Erythroblast (primary cell): Measurements from ENCODE around the gene NKAIN2.

Experiments used
- GATA1 ChIP-seq: IDR thresholded peaks from 2 replicates; pipeline ENCODE4 v1.6.1; 2011; ENCODE audit warnings: low read depth, mild to moderate bottlenecking, control low read depth, low read length, moderate library complexity
- POLR2A ChIP-seq: IDR thresholded peaks from 2 replicates; pipeline ENCODE4 v1.6.1; 2011; ENCODE audit warnings: mild to moderate bottlenecking, low read length

GRCh38 chr6:124858564-124858963 lies 1054.9 kb downstream of the NKAIN2 start:
- TF ChIP-seq POLR2A (no peak), GATA1 (no peak)
